NCI-H526 (cell line): ENCODE measurements around the gene TTPAL.
A peak's percentile ranks its signal among the peaks of the same experiment; 100 is the strongest.

Experiments
- DNase-seq, 2 experiments: peaks; one replicate each; lab custom pipeline; 2025; lab: John Stamatoyannopoulos, UW

TTPAL gene

GRCh38 chr20:44497761-44498160 is 22.1 kb downstream of the TTPAL start:
- DNase-seq, result no peak

GRCh38 chr20:44500221-44500620 is 24.5 kb downstream of the TTPAL start:
- DNase-seq, result no peak

- DNase-seq, result no peak
Measured at GRCh38 chr20:44501448-44501847, 25.8 kb downstream of the TTPAL start.

- DNase-seq, result no peak
Measured at GRCh38 chr20:44502968-44503367, 27.3 kb downstream of the TTPAL start.

- no peak for DNase-seq
Measured at GRCh38 chr20:44504402-44505307, 29.0 kb downstream of the TTPAL start.

GRCh38 chr20:44509762-44510161 is 34.1 kb downstream of the TTPAL start:
- DNase-seq, result no peak

GRCh38 chr20:44513871-44514270 is 38.2 kb downstream of the TTPAL start:
- no peak for DNase-seq

- no peak for DNase-seq
Measured at GRCh38 chr20:44516491-44516890, 40.8 kb downstream of the TTPAL start.

- DNase-seq, result no peak
Measured at GRCh38 chr20:44517454-44517853, 41.8 kb downstream of the TTPAL start.

GRCh38 chr20:44518248-44518647 is 42.6 kb downstream of the TTPAL start:
- no peak for DNase-seq

- DNase-seq, result no peak
Measured at GRCh38 chr20:44520881-44521280, 45.2 kb downstream of the TTPAL start.

GRCh38 chr20:44521484-44522481 is 46.1 kb downstream of the TTPAL start, which contains the start of gene SERINC3:
Gene SERINC3, minus strand, starts transcription at chr20:44522070. Its CDS starts 119 bp downstream, at chr20:44521951.
- DNase-seq, result peak; percentile 90 to 96

GRCh38 chr20:44522841-44523240 is 47.2 kb downstream of the TTPAL start:
- no peak for DNase-seq

- DNase-seq, result no peak
Measured at GRCh38 chr20:44523746-44524145, 48.1 kb downstream of the TTPAL start.

- no peak for DNase-seq
Measured at GRCh38 chr20:44526129-44526528, 50.5 kb downstream of the TTPAL start.

- DNase-seq, result no peak
Measured at GRCh38 chr20:44527716-44528199, 52.1 kb downstream of the TTPAL start.

- DNase-seq, result no peak
Measured at GRCh38 chr20:44528309-44528708, 52.6 kb downstream of the TTPAL start.

GRCh38 chr20:44532259-44532980 is 56.7 kb downstream of the TTPAL start:
- peak in 1 of 2 experiments; percentile 52 for DNase-seq

GRCh38 chr20:44532981-44533331 is 57.3 kb downstream of the TTPAL start:
- DNase-seq, result no peak

- DNase-seq, result no peak
Measured at GRCh38 chr20:44533928-44534327, 58.3 kb downstream of the TTPAL start.

- no peak for DNase-seq
Measured at GRCh38 chr20:44536175-44536574, 60.5 kb downstream of the TTPAL start.

- peak in 1 of 2 experiments; percentile 10 for DNase-seq
Measured at GRCh38 chr20:44537993-44538392, 62.3 kb downstream of the TTPAL start.
